AG10803 (cell line): Measurements from ENCODE around the gene AKAP4.

Source experiments
- DNase-seq: peaks from one replicate; pipeline ENCODE4 v3.0.0; 2010; ENCODE audit warnings: low read depth
- H3K4me3 ChIP-seq: 2 replicates; pipeline ENCODE4 v1.5.1; 2011; ENCODE audit warnings: mild to moderate bottlenecking, low read length, control low read depth
- TF ChIP-seq, protein P1 (sequence below): conservative IDR thresholded peaks from 2 replicates; pipeline ENCODE4 v1.5.1; 2011; ENCODE audit warnings: mild to moderate bottlenecking, low read length, control low read depth, inconsistent platforms

Gene AKAP4

DNA sequence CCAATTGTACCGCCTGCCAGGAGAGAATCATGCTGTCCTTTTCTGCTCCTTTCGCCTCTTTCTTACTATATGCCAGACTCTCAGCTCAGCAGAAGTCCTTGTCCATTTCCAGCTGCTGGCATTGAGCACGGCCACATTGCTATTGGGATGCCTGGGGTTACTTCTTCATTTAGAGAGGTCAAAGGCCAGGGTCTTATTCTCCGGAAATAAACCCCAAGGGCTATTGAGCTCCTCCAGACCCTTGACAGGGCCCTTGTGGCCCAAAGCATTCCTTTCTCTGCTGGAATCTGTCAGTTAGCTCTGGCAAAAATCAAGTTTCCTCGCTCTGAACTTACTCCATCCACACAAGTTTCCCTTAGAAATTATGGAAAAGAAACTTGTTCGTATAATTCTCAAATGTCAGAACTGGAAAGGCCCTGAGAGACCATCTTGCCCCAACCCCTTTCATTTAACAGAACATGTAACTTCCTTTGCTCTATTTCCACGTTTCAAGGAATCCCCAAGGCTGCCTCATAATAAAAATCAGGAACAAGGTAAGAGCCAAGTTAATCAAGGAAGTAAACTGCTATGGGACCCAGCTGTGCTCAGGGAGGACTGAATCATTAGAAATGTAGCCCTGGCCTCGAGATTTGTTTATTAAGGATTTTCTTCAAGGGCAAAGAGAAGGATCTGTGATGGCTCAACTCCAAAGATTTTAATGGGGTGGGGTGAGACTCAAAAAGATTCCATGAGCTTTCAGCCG, 11.8 kb downstream of the AKAP4 start:
- no peak overlapping the region for H3K4me3 ChIP-seq
- TF ChIP-seq, protein P1, sequence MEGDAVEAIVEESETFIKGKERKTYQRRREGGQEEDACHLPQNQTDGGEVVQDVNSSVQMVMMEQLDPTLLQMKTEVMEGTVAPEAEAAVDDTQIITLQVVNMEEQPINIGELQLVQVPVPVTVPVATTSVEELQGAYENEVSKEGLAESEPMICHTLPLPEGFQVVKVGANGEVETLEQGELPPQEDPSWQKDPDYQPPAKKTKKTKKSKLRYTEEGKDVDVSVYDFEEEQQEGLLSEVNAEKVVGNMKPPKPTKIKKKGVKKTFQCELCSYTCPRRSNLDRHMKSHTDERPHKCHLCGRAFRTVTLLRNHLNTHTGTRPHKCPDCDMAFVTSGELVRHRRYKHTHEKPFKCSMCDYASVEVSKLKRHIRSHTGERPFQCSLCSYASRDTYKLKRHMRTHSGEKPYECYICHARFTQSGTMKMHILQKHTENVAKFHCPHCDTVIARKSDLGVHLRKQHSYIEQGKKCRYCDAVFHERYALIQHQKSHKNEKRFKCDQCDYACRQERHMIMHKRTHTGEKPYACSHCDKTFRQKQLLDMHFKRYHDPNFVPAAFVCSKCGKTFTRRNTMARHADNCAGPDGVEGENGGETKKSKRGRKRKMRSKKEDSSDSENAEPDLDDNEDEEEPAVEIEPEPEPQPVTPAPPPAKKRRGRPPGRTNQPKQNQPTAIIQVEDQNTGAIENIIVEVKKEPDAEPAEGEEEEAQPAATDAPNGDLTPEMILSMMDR: no peak
- no peak for DNase-seq

DNA sequence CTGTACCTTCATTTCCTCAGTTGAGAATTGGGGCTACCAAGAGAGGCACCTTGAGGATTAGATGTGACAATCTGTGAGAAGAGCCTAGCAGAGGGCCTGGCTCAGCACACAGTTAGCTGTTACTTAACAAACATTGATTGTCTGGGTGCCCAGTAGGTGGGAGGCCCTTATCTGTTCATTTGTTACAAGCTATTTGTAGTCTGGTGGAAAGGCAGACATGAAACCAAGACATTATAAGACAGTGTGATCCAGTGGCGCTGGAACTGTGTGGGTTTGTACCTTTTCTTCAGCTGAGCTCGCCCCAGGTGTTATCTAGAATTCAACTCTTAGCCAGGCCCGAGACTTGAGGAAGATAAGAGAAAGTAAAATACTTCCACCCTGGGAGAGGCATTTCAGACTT, 16.9 kb downstream of the AKAP4 start:
- TF ChIP-seq, protein P1: no peak

DNA sequence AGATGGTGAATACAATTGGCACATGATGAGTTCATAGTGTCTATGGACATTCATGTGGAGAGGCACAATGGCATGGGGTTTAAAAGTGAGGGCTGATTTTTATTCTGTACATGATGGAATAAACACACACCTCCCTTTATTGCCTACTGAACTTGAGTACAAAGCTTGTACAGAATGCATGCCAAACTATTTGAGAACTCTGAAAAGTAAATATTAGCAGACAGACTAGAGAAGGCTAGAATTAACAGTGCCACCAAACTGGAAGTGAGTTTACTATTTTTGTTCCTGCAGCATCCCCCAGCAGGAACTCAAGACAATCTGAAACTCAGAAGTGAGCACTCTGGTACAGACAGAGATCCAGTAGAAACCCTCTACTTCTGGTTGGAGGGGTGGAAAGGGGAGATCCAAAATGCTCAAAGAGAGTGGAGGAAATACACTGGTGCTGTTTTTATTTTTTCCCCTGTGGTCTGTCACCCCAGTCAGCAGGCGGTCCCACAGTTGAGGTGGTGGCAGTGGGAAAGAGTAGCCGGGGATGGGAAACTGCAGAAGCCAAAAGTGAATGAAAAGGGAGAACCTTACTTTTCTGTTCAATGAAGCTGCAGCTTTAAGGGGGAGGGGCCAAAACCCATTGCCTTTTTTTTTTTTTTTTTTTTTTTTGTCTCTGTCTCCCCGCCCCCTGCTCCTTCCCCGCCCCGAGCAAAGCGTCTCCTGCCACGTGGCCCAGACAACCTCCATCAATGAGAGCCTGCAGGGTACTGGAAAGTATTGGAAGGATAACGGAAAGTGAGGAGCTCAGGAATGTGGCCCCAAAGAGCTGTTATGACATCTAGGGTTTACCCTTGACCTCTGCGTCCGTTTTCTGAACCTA, 20.5 kb downstream of the AKAP4 start:
- no peak for DNase-seq
- TF ChIP-seq, protein P1: no peak
- no peak overlapping the region for H3K4me3 ChIP-seq

More for the DNA sequence above, 16.9 kb downstream of the AKAP4 start:
- no peak overlapping the region for H3K4me3 ChIP-seq
- DNase-seq: no peak

DNA sequence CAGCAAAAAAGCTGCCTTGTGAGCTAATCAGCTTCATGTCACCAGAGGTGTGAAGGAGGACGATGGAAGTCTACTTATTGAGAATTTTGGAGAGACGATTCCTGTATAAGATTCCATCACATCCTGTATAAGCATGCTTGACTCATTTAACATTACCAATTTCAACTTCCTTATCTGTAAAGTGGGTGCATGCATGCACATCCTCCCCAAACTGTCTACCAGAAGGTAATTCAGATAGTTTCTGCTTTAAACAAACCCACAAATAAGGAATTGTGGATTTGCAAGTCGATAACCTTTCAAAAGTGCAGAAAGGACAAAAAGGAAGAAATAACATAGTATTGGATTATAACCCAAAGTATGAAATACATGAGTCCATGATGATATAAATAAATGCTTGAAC, 31.1 kb downstream of the AKAP4 start:
- TF ChIP-seq, protein P1: no peak
- no peak for DNase-seq
- H3K4me3 ChIP-seq: no peak overlapping the region

DNA sequence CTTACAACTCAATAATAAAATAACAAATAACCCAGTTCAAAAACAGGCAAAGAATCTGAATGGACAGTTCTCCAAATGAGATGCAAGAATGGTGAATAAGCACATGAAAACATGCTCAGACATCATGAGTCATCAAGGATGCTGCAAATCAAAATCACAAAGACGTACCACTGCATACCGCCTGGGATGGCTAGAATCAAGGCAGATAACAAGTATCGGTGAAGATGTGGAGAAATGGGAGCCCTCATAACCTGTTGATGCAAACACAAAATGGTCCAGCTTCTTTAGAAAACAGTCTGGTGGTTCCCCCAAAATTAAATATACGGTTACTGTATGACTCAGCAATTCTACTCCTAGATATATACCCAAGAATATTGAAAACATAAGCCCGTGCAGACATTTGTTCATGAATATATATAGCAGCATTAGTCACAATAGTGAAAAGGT, 32.5 kb downstream of the AKAP4 start:
- H3K4me3 ChIP-seq: no peak overlapping the region
- TF ChIP-seq, protein P1: no peak
- DNase-seq: no peak

DNA sequence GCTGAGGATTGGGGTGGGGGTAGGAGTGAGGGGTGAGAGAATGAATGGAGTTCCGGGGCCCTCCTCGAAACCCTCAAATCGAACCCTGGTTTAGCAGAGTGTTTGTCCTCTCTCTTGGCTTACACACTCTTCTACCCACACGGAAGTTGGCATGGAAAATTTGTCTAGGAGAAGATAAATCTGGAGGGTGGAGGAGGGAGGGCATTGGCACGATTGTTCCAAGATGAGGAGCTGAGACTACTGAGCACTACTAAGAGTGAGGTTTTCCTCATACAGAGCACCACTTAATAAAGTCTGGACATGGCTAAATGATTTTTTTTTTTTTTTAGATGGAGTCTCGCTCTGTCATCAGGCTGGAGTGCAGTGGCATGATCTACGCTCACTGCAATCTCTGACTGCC, 33.4 kb downstream of the AKAP4 start:
- TF ChIP-seq, protein P1: no peak
- no peak overlapping the region for H3K4me3 ChIP-seq
- DNase-seq: no peak
